WTC11 (cell line): ENCODE results near the gene CHAT. TPM values are rescaled to one million over a fixed set of nuclear protein-coding genes. Genes with fewer than 3 reads are reported as not detected.

Experiments
- ATAC-seq: fragments of 200-7000 bp; cut with Tn5 transposase; 2 replicates; pipeline ENCODE4 v1.10.0; 2021; ENCODE audit warnings: mild to moderate bottlenecking, moderate library complexity
- CTCF ChIA-PET: fragments of 300-600 bp; sonication (Branson Sonifier 250); formaldehyde crosslinking; loops from one replicate; lab custom pipeline; 2021; ENCODE audit warnings: antibody characterized with exemption; lab: Charles Lee
- POLR2A ChIA-PET: fragments of 350-600 bp; sonication (Branson Sonifier 250); formaldehyde crosslinking; loops from one replicate; lab custom pipeline; 2021; ENCODE audit warnings: antibody characterized with exemption; lab: Charles Lee
- DNase-seq: peaks from one replicate; pipeline ENCODE4 v3.0.0; 2021; ENCODE audit warnings: low spot score
- H3K27ac Mint-ChIP-seq: 2 replicates; pipeline ENCODE4 v1.8.0; 2021; ENCODE audit warnings: mixed read lengths
- H3K27me3 Mint-ChIP-seq: 2 replicates; pipeline ENCODE4 v1.8.0; 2021; ENCODE audit warnings: low read depth, mild to moderate bottlenecking, moderate library complexity, mixed read lengths
- H3K36me3 Mint-ChIP-seq: 2 replicates; pipeline ENCODE4 v1.8.0; 2021; ENCODE audit warnings: mixed read lengths
- H3K4me1 Mint-ChIP-seq: 2 replicates; pipeline ENCODE4 v1.8.0; 2022; ENCODE audit warnings: mixed read lengths
- H3K4me3 Mint-ChIP-seq: 2 replicates; pipeline ENCODE4 v1.8.0; 2021; ENCODE audit warnings: mild to moderate bottlenecking, moderate library complexity, mixed read lengths
- H3K9me3 Mint-ChIP-seq: 2 replicates; pipeline ENCODE4 v1.8.0; 2021; ENCODE audit warnings: mixed read lengths
- CREM ChIP-seq: sonication (generic); formaldehyde crosslinking; IDR thresholded peaks from 2 replicates; pipeline ENCODE4 v1.8.1; 2022; ENCODE audit warnings: mild to moderate bottlenecking, missing genetic modification reagents, moderate library complexity
- EMX1 ChIP-seq: fragments of 250-450 bp; sonication (Bioruptor Pico); IDR thresholded peaks from 2 replicates; pipeline ENCODE4 v1.8.0; 2021; ENCODE audit warnings: mild to moderate bottlenecking
- HMGA2 ChIP-seq: fragments of 250-450 bp; sonication (Bioruptor Pico); IDR thresholded peaks from 2 replicates; pipeline ENCODE4 v1.4.0; 2021; ENCODE audit warnings: mild to moderate bottlenecking, moderate library complexity
- IRF2 ChIP-seq: sonication (generic); formaldehyde crosslinking; IDR thresholded peaks from 2 replicates; pipeline ENCODE4 v1.8.0; 2022; ENCODE audit warnings: low read depth, missing genetic modification reagents, borderline replicate concordance
- JUN ChIP-seq: sonication (generic); formaldehyde crosslinking; IDR thresholded peaks from 2 replicates; pipeline ENCODE4 v1.8.0; 2023; ENCODE audit warnings: mild to moderate bottlenecking, missing genetic modification reagents
- KAT7 ChIP-seq: sonication (generic); formaldehyde crosslinking; IDR thresholded peaks from 2 replicates; pipeline ENCODE4 v1.8.1; 2023; ENCODE audit warnings: missing genetic modification reagents, mild to moderate bottlenecking, borderline replicate concordance
- OVOL2 ChIP-seq: fragments of 250-450 bp; sonication (Bioruptor Pico); IDR thresholded peaks from 2 replicates; pipeline ENCODE4 v1.9.0; 2021; ENCODE audit warnings: mild to moderate bottlenecking, borderline replicate concordance
- PRRX2 ChIP-seq: fragments of 250-450 bp; sonication (Bioruptor Pico); IDR thresholded peaks from 2 replicates; pipeline ENCODE4 v1.8.0; 2021; ENCODE audit warnings: mild to moderate bottlenecking
- RORB ChIP-seq: fragments of 250-450 bp; sonication (Bioruptor Pico); IDR thresholded peaks from 2 replicates; pipeline ENCODE4 v1.9.0; 2021; ENCODE audit warnings: mild to moderate bottlenecking
- SOX15 ChIP-seq: fragments of 250-450 bp; sonication (Bioruptor Pico); IDR thresholded peaks from 2 replicates; pipeline ENCODE4 v1.9.0; 2021; ENCODE audit warnings: mild to moderate bottlenecking
- TEAD4 ChIP-seq: sonication (generic); formaldehyde crosslinking; IDR thresholded peaks from 2 replicates; pipeline ENCODE4 v1.8.0; 2022; ENCODE audit warnings: mild to moderate bottlenecking, missing genetic modification reagents
- ZBTB21 ChIP-seq: sonication (generic); formaldehyde crosslinking; IDR thresholded peaks from 2 replicates; pipeline ENCODE4 v1.8.1; 2023; ENCODE audit warnings: mild to moderate bottlenecking, missing genetic modification reagents, borderline replicate concordance
- total RNA-seq: library from RNA; stranded (reverse); gene quantifications from 3 replicates; pipeline ENCODE4 v1.2.3, GENCODE V29; 2021
- TF ChIP-seq, protein P1 (sequence below): sonication (generic); formaldehyde crosslinking; conservative IDR thresholded peaks from 2 replicates; pipeline ENCODE4 v1.8.1; 2022; ENCODE audit warnings: mild to moderate bottlenecking, missing genetic modification reagents
- TF ChIP-seq, protein P2 (sequence below): sonication (generic); formaldehyde crosslinking; IDR thresholded peaks from 2 replicates; pipeline ENCODE4 v1.8.1; 2022; ENCODE audit warnings: missing genetic modification reagents, borderline replicate concordance
- TF ChIP-seq, protein P3 (sequence below): fragments of 250-450 bp; sonication (Bioruptor Pico); IDR thresholded peaks from 2 replicates; pipeline ENCODE4 v1.8.0; 2021; ENCODE audit warnings: mild to moderate bottlenecking
- TF ChIP-seq, protein P4 (sequence below): sonication (generic); formaldehyde crosslinking; IDR thresholded peaks from 2 replicates; pipeline ENCODE4 v1.8.1; 2023; ENCODE audit warnings: mild to moderate bottlenecking, missing genetic modification reagents
- TF ChIP-seq, protein P5 (sequence below): sonication (generic); formaldehyde crosslinking; IDR thresholded peaks from 2 replicates; pipeline ENCODE4 v1.8.0; 2022; ENCODE audit warnings: mild to moderate bottlenecking, missing genetic modification reagents
- TF ChIP-seq, protein P6 (sequence below): sonication (generic); formaldehyde crosslinking; IDR thresholded peaks from 2 replicates; pipeline ENCODE4 v1.8.1; 2023; ENCODE audit warnings: mild to moderate bottlenecking, missing genetic modification reagents, moderate library complexity
- TF ChIP-seq, protein P7 (sequence below): sonication (generic); formaldehyde crosslinking; IDR thresholded peaks from 2 replicates; pipeline ENCODE4 v1.8.1; 2022; ENCODE audit warnings: mild to moderate bottlenecking, missing genetic modification reagents, moderate library complexity, borderline replicate concordance
- TF ChIP-seq, protein P8 (sequence below): fragments of 200-600 bp; IDR thresholded peaks from 2 replicates; pipeline ENCODE4 v1.8.0; 2022; ENCODE audit warnings: antibody characterized with exemption

The CHAT gene
- total RNA-seq, 1 experiment from 2014 or later, result not detected

DNA sequence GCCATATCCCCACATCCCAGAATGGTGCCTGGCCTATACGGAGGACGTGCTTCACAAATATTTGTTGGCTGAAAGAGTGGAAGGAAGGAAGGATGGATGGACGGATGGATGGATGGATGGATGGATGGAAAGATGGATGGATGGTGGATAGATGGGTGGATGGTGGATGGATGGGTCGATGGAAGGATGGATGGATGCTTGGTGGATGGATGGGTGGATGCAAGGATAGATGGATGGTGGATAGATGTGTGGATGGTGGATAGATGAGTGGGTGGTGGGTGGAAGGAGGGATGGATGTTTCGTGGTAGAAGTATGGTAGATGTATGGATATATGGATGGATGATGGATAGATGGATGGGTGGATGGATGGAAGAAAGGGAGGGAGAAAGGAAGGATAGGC is 10.8 kb downstream of the CHAT start:
- Mint-ChIP-seq H3K27me3 (peaks cover 24% of the 10 kb centered on the region), H3K9me3 (no peaks in the 10 kb centered on the region), H3K27ac (no peak overlapping the region), H3K4me1 (peaks cover 3% of the 10 kb centered on the region; the same call in 1 of the 2 replicates), H3K4me3 (no peak overlapping the region), H3K36me3 (no peaks in the 10 kb centered on the region)
- ATAC-seq (no peak), DNase-seq (no peak)
- TF ChIP-seq JUN (CRISPR knock-in tag), result no peak
- TF ChIP-seq TEAD4, result no peak
- no peak for TF ChIP-seq ZBTB21 (CRISPR knock-in tag)
- no peak for TF ChIP-seq OVOL2 (CRISPR knock-in tag)
- ChIA-PET POLR2A (no interaction called here), CTCF (no interaction called here)

DNA sequence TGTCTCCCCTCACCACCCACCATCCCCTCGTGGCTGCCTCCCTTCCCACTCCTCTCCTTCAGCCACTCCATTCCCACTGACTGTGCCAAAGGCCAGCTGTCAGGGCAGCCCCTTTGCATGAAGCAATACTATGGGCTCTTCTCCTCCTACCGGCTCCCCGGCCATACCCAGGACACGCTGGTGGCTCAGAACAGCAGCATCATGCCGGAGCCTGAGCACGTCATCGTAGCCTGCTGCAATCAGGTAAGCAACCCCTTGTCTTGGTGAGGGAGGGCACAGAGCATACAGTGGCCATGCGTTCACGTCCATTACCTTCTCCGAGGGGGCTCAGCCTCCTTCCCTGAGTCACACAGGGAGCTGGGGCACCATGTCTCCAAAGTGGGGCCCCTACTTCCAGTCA is 11.6 kb downstream of the CHAT start:
- H3K4me3 Mint-ChIP-seq, result no peak overlapping the region
- POLR2A ChIA-PET, result no interaction called here
- peaks cover 16% of the 10 kb centered on the region for H3K27me3 Mint-ChIP-seq
- no peaks in the 10 kb centered on the region for H3K9me3 Mint-ChIP-seq
- H3K27ac Mint-ChIP-seq, result no peak overlapping the region
- ATAC-seq, result no peak
- no peak for DNase-seq
- no peaks in the 10 kb centered on the region for H3K36me3 Mint-ChIP-seq
- CTCF ChIA-PET, result no interaction called here
- TF ChIP-seq EMX1 (no peak), IRF2 (no peak), ZBTB21 (CRISPR knock-in tag) (no peak), CREM (CRISPR knock-in tag) (no peak), HMGA2 (CRISPR knock-in tag) (no peak), RORB (CRISPR knock-in tag) (no peak), PRRX2 (CRISPR knock-in tag) (no peak), SOX15 (CRISPR knock-in tag) (no peak), KAT7 (no peak)
- TF ChIP-seq, protein P1, sequence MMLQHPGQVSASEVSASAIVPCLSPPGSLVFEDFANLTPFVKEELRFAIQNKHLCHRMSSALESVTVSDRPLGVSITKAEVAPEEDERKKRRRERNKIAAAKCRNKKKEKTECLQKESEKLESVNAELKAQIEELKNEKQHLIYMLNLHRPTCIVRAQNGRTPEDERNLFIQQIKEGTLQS, result no peak
- TF ChIP-seq, protein P2, sequence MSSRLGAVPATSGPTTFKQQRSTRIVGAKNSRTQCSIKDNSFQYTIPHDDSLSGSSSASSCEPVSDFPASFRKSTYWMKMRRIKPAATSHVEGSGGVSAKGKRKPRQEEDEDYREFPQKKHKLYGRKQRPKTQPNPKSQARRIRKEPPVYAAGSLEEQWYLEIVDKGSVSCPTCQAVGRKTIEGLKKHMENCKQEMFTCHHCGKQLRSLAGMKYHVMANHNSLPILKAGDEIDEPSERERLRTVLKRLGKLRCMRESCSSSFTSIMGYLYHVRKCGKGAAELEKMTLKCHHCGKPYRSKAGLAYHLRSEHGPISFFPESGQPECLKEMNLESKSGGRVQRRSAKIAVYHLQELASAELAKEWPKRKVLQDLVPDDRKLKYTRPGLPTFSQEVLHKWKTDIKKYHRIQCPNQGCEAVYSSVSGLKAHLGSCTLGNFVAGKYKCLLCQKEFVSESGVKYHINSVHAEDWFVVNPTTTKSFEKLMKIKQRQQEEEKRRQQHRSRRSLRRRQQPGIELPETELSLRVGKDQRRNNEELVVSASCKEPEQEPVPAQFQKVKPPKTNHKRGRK (CRISPR knock-in tag), result no peak
- TF ChIP-seq, protein P3, sequence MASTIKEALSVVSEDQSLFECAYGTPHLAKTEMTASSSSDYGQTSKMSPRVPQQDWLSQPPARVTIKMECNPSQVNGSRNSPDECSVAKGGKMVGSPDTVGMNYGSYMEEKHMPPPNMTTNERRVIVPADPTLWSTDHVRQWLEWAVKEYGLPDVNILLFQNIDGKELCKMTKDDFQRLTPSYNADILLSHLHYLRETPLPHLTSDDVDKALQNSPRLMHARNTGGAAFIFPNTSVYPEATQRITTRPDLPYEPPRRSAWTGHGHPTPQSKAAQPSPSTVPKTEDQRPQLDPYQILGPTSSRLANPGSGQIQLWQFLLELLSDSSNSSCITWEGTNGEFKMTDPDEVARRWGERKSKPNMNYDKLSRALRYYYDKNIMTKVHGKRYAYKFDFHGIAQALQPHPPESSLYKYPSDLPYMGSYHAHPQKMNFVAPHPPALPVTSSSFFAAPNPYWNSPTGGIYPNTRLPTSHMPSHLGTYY (CRISPR knock-in tag), result no peak
- TF ChIP-seq, protein P4, sequence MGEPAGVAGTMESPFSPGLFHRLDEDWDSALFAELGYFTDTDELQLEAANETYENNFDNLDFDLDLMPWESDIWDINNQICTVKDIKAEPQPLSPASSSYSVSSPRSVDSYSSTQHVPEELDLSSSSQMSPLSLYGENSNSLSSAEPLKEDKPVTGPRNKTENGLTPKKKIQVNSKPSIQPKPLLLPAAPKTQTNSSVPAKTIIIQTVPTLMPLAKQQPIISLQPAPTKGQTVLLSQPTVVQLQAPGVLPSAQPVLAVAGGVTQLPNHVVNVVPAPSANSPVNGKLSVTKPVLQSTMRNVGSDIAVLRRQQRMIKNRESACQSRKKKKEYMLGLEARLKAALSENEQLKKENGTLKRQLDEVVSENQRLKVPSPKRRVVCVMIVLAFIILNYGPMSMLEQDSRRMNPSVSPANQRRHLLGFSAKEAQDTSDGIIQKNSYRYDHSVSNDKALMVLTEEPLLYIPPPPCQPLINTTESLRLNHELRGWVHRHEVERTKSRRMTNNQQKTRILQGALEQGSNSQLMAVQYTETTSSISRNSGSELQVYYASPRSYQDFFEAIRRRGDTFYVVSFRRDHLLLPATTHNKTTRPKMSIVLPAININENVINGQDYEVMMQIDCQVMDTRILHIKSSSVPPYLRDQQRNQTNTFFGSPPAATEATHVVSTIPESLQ (CRISPR knock-in tag), result no peak
- TF ChIP-seq, protein P5, sequence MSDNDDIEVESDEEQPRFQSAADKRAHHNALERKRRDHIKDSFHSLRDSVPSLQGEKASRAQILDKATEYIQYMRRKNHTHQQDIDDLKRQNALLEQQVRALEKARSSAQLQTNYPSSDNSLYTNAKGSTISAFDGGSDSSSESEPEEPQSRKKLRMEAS (CRISPR knock-in tag), result no peak
- TF ChIP-seq, protein P6, sequence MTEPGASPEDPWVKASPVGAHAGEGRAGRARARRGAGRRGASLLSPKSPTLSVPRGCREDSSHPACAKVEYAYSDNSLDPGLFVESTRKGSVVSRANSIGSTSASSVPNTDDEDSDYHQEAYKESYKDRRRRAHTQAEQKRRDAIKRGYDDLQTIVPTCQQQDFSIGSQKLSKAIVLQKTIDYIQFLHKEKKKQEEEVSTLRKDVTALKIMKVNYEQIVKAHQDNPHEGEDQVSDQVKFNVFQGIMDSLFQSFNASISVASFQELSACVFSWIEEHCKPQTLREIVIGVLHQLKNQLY (CRISPR knock-in tag), result no peak
- TF ChIP-seq, protein P7, sequence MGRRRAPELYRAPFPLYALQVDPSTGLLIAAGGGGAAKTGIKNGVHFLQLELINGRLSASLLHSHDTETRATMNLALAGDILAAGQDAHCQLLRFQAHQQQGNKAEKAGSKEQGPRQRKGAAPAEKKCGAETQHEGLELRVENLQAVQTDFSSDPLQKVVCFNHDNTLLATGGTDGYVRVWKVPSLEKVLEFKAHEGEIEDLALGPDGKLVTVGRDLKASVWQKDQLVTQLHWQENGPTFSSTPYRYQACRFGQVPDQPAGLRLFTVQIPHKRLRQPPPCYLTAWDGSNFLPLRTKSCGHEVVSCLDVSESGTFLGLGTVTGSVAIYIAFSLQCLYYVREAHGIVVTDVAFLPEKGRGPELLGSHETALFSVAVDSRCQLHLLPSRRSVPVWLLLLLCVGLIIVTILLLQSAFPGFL (CRISPR knock-in tag), result no peak
- TF ChIP-seq, protein P8, sequence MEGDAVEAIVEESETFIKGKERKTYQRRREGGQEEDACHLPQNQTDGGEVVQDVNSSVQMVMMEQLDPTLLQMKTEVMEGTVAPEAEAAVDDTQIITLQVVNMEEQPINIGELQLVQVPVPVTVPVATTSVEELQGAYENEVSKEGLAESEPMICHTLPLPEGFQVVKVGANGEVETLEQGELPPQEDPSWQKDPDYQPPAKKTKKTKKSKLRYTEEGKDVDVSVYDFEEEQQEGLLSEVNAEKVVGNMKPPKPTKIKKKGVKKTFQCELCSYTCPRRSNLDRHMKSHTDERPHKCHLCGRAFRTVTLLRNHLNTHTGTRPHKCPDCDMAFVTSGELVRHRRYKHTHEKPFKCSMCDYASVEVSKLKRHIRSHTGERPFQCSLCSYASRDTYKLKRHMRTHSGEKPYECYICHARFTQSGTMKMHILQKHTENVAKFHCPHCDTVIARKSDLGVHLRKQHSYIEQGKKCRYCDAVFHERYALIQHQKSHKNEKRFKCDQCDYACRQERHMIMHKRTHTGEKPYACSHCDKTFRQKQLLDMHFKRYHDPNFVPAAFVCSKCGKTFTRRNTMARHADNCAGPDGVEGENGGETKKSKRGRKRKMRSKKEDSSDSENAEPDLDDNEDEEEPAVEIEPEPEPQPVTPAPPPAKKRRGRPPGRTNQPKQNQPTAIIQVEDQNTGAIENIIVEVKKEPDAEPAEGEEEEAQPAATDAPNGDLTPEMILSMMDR, result no peak
- peaks cover 3% of the 10 kb centered on the region; the same call in 1 of the 2 replicates for H3K4me1 Mint-ChIP-seq
